WTC11 (cell line): ENCODE data around the gene ERC2. TPM values are rescaled to one million over a fixed set of nuclear protein-coding genes. Genes with fewer than 3 reads are reported as not detected.
A peak's percentile ranks its signal among the peaks of the same experiment; 100 is the strongest.

ENCODE experiments used
- ATAC-seq: fragments of 200-7000 bp; cut with Tn5 transposase; 2 replicates; pipeline ENCODE4 v1.10.0; 2021; ENCODE audit warnings: mild to moderate bottlenecking, moderate library complexity
- CTCF ChIA-PET: fragments of 300-600 bp; sonication (Branson Sonifier 250); formaldehyde crosslinking; loops from one replicate; lab custom pipeline; 2021; ENCODE audit warnings: antibody characterized with exemption; lab: Charles Lee
- POLR2A ChIA-PET: fragments of 350-600 bp; sonication (Branson Sonifier 250); formaldehyde crosslinking; loops from one replicate; lab custom pipeline; 2021; ENCODE audit warnings: antibody characterized with exemption; lab: Charles Lee
- DNase-seq: peaks from one replicate; pipeline ENCODE4 v3.0.0; 2021; ENCODE audit warnings: low spot score
- H3K27ac Mint-ChIP-seq: 2 replicates; pipeline ENCODE4 v1.8.0; 2021; ENCODE audit warnings: mixed read lengths
- H3K27me3 Mint-ChIP-seq: 2 replicates; pipeline ENCODE4 v1.8.0; 2021; ENCODE audit warnings: low read depth, mild to moderate bottlenecking, moderate library complexity, mixed read lengths
- H3K36me3 Mint-ChIP-seq: 2 replicates; pipeline ENCODE4 v1.8.0; 2021; ENCODE audit warnings: mixed read lengths
- H3K4me1 Mint-ChIP-seq: 2 replicates; pipeline ENCODE4 v1.8.0; 2022; ENCODE audit warnings: mixed read lengths
- H3K4me3 Mint-ChIP-seq: 2 replicates; pipeline ENCODE4 v1.8.0; 2021; ENCODE audit warnings: mild to moderate bottlenecking, moderate library complexity, mixed read lengths
- H3K9me3 Mint-ChIP-seq: 2 replicates; pipeline ENCODE4 v1.8.0; 2021; ENCODE audit warnings: mixed read lengths
- ESRRA ChIP-seq: sonication (generic); formaldehyde crosslinking; IDR thresholded peaks from 2 replicates; pipeline ENCODE4 v1.8.1; 2022; ENCODE audit warnings: mild to moderate bottlenecking, missing genetic modification reagents, borderline replicate concordance
- FOXJ3 ChIP-seq: sonication (generic); formaldehyde crosslinking; IDR thresholded peaks from 2 replicates; pipeline ENCODE4 v1.9.0; 2021; ENCODE audit warnings: missing genetic modification reagents, mild to moderate bottlenecking, borderline replicate concordance
- KAT7 ChIP-seq: sonication (generic); formaldehyde crosslinking; IDR thresholded peaks from 2 replicates; pipeline ENCODE4 v1.8.1; 2023; ENCODE audit warnings: missing genetic modification reagents, mild to moderate bottlenecking, borderline replicate concordance
- NFYB ChIP-seq: sonication (generic); formaldehyde crosslinking; conservative IDR thresholded peaks from 2 replicates; pipeline ENCODE4 v1.8.0; 2022; ENCODE audit warnings: low read depth, missing genetic modification reagents
- TEAD1 ChIP-seq: sonication (generic); formaldehyde crosslinking; IDR thresholded peaks from 2 replicates; pipeline ENCODE4 v1.8.0; 2022; ENCODE audit warnings: mild to moderate bottlenecking, missing genetic modification reagents
- TP53 ChIP-seq: sonication (generic); formaldehyde crosslinking; IDR thresholded peaks from 2 replicates; pipeline ENCODE4 v1.8.1; 2023; ENCODE audit warnings: mild to moderate bottlenecking, missing genetic modification reagents
- ZNF121 ChIP-seq: sonication (generic); formaldehyde crosslinking; IDR thresholded peaks from 2 replicates; pipeline ENCODE4 v1.8.0; 2023; ENCODE audit warnings: missing genetic modification reagents
- ZNF263 ChIP-seq: sonication (generic); formaldehyde crosslinking; IDR thresholded peaks from 2 replicates; pipeline ENCODE4 v1.8.1; 2022; ENCODE audit warnings: low read depth, mild to moderate bottlenecking, moderate library complexity, missing genetic modification reagents
- ZNF396 ChIP-seq: fragments of 250-450 bp; sonication (Bioruptor Pico); IDR thresholded peaks from 2 replicates; pipeline ENCODE4 v1.8.0; 2021; ENCODE audit warnings: mild to moderate bottlenecking, moderate library complexity, borderline replicate concordance
- ZNF416 ChIP-seq: fragments of 250-450 bp; sonication (Bioruptor Pico); IDR thresholded peaks from 2 replicates; pipeline ENCODE4 v1.9.0; 2021; ENCODE audit warnings: mild to moderate bottlenecking, inconsistent platforms
- ZNF671 ChIP-seq: fragments of 250-450 bp; sonication (Bioruptor Pico); IDR thresholded peaks from 2 replicates; pipeline ENCODE4 v1.8.0; 2021; ENCODE audit warnings: mild to moderate bottlenecking
- total RNA-seq: library from RNA; stranded (reverse); gene quantifications from 3 replicates; pipeline ENCODE4 v1.2.3, GENCODE V29; 2021
- TF ChIP-seq, protein P1 (sequence below): sonication (generic); formaldehyde crosslinking; IDR thresholded peaks from 2 replicates; pipeline ENCODE4 v1.8.0; 2023; ENCODE audit warnings: missing genetic modification reagents
- TF ChIP-seq, protein P2 (sequence below): sonication (generic); formaldehyde crosslinking; IDR thresholded peaks from 2 replicates; pipeline ENCODE4 v1.8.1; 2023; ENCODE audit warnings: mild to moderate bottlenecking, moderate library complexity, missing genetic modification reagents
- TF ChIP-seq, protein P3 (sequence below): sonication (generic); formaldehyde crosslinking; IDR thresholded peaks from 2 replicates; pipeline ENCODE4 v1.8.1; 2023; ENCODE audit warnings: mild to moderate bottlenecking, missing genetic modification reagents, moderate library complexity
- TF ChIP-seq, protein P4 (sequence below): sonication (generic); formaldehyde crosslinking; IDR thresholded peaks from 2 replicates; pipeline ENCODE4 v1.8.1; 2022; ENCODE audit warnings: missing genetic modification reagents, borderline replicate concordance
- TF ChIP-seq, protein P5 (sequence below): sonication (generic); formaldehyde crosslinking; IDR thresholded peaks from 2 replicates; pipeline ENCODE4 v1.8.0; 2023; ENCODE audit warnings: mild to moderate bottlenecking, missing genetic modification reagents
- TF ChIP-seq, protein P6 (sequence below): fragments of 250-450 bp; sonication (Bioruptor Pico); IDR thresholded peaks from 2 replicates; pipeline ENCODE4 v2.1.2; 2022; ENCODE audit warnings: mild to moderate bottlenecking, moderate library complexity
- TF ChIP-seq, protein P7 (sequence below): sonication (generic); formaldehyde crosslinking; IDR thresholded peaks from 2 replicates; pipeline ENCODE4 v1.8.1; 2022; ENCODE audit warnings: low read depth, mild to moderate bottlenecking, moderate library complexity, missing genetic modification reagents, borderline replicate concordance

Gene ERC2
- total RNA-seq, 1 experiment from 2014 or later = 23.5 TPM

DNA sequence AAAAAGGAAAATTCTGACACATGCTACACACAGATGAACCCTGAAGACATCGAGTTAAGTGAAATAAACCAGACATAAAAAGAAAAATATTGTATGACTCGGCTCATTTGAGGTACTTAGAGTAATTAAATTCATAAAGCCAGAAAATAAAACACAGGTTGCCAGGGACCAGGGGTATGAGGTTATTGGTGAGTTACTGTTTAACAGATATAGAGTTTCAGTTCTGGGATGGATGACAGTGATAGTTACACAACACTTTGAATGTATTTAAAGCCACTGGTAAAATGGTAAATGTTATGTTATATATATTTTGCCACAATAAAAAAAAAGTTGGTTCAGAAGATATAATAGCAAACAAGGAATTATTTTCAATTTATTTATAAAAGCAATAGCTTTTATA is 545.1 kb downstream of the ERC2 start (continued):
- TF ChIP-seq, protein P1, sequence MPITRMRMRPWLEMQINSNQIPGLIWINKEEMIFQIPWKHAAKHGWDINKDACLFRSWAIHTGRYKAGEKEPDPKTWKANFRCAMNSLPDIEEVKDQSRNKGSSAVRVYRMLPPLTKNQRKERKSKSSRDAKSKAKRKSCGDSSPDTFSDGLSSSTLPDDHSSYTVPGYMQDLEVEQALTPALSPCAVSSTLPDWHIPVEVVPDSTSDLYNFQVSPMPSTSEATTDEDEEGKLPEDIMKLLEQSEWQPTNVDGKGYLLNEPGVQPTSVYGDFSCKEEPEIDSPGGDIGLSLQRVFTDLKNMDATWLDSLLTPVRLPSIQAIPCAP (CRISPR knock-in tag) = no peak
- no peak for TF ChIP-seq ZNF396 (CRISPR knock-in tag)
- TF ChIP-seq ZNF263 = no peak
- TF ChIP-seq, protein P2, sequence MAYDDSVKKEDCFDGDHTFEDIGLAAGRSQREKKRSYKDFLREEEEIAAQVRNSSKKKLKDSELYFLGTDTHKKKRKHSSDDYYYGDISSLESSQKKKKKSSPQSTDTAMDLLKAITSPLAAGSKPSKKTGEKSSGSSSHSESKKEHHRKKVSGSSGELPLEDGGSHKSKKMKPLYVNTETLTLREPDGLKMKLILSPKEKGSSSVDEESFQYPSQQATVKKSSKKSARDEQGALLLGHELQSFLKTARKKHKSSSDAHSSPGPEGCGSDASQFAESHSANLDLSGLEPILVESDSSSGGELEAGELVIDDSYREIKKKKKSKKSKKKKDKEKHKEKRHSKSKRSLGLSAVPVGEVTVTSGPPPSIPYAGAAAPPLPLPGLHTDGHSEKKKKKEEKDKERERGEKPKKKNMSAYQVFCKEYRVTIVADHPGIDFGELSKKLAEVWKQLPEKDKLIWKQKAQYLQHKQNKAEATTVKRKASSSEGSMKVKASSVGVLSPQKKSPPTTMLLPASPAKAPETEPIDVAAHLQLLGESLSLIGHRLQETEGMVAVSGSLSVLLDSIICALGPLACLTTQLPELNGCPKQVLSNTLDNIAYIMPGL (CRISPR knock-in tag) = no peak

DNA sequence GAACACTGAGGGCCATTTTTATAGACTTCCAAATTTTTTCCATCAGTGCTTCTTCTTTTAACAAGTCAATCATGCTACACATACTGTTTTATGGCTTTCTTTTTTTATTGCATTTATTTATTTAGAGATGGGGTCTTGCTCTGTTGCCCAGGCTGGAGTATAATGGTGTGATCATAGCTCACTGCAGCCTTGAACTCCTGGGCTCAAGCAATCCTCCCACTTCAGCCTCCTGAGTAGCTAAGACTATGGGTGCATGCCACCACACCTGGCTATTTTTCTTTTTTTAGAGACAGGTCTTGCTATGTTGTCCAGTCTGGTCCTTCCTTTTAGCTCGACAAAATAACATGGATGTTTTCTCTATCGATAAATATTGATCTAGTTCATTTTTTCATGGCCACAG is 555.4 kb downstream of the ERC2 start:
- Mint-ChIP-seq H3K9me3 (no peaks in the 10 kb centered on the region), H3K4me1 (no peaks in the 10 kb centered on the region), H3K27ac (no peak overlapping the region)
- CTCF ChIA-PET = no interaction called here
- TF ChIP-seq ZNF121 (CRISPR knock-in tag) (peak; percentile 73; the same call in 1 of the 2 replicates), FOXJ3 (CRISPR knock-in tag) (no peak)
- TF ChIP-seq, protein P3, sequence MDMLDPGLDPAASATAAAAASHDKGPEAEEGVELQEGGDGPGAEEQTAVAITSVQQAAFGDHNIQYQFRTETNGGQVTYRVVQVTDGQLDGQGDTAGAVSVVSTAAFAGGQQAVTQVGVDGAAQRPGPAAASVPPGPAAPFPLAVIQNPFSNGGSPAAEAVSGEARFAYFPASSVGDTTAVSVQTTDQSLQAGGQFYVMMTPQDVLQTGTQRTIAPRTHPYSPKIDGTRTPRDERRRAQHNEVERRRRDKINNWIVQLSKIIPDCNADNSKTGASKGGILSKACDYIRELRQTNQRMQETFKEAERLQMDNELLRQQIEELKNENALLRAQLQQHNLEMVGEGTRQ (CRISPR knock-in tag) = no peak
- TF ChIP-seq, all 79 proteins: peak for 1
- ATAC-seq (no peak), DNase-seq (no peak)
- POLR2A ChIA-PET = no interaction called here
- no peaks in the 10 kb centered on the region for H3K36me3 Mint-ChIP-seq
- H3K4me3 Mint-ChIP-seq = no peak overlapping the region
- H3K27me3 Mint-ChIP-seq = no peaks in the 10 kb centered on the region

DNA sequence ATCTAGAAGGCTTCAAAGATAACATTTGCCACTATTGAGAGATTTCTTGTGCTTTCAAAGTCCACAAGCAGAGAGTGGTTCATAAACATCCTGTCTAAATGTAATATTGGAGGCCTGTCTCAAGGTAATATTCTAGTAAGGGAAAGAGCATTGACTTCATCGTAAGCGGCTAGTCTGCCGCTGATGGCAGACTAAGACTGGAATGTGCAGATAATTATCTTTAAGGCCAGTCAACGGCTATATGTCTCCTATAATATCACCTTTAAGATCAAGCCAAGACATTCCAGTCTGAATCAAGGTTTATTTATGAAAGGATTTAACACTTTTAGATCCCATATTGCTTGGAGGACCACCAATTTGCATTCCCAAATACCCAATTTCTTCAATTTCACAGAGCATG is 557.0 kb downstream of the ERC2 start:
- no peak for ATAC-seq
- no peak overlapping the region for H3K4me3 Mint-ChIP-seq
- DNase-seq = no peak
- POLR2A ChIA-PET = no interaction called here
- CTCF ChIA-PET = no interaction called here
- no peak overlapping the region for H3K27ac Mint-ChIP-seq
- no peaks in the 10 kb centered on the region for H3K27me3 Mint-ChIP-seq
- H3K36me3 Mint-ChIP-seq = no peaks in the 10 kb centered on the region
- H3K9me3 Mint-ChIP-seq = no peaks in the 10 kb centered on the region
- no peaks in the 10 kb centered on the region for H3K4me1 Mint-ChIP-seq
- TF ChIP-seq, protein P4, sequence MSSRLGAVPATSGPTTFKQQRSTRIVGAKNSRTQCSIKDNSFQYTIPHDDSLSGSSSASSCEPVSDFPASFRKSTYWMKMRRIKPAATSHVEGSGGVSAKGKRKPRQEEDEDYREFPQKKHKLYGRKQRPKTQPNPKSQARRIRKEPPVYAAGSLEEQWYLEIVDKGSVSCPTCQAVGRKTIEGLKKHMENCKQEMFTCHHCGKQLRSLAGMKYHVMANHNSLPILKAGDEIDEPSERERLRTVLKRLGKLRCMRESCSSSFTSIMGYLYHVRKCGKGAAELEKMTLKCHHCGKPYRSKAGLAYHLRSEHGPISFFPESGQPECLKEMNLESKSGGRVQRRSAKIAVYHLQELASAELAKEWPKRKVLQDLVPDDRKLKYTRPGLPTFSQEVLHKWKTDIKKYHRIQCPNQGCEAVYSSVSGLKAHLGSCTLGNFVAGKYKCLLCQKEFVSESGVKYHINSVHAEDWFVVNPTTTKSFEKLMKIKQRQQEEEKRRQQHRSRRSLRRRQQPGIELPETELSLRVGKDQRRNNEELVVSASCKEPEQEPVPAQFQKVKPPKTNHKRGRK (CRISPR knock-in tag) = no peak
- no peak for TF ChIP-seq ZNF416
- TF ChIP-seq, protein P5, sequence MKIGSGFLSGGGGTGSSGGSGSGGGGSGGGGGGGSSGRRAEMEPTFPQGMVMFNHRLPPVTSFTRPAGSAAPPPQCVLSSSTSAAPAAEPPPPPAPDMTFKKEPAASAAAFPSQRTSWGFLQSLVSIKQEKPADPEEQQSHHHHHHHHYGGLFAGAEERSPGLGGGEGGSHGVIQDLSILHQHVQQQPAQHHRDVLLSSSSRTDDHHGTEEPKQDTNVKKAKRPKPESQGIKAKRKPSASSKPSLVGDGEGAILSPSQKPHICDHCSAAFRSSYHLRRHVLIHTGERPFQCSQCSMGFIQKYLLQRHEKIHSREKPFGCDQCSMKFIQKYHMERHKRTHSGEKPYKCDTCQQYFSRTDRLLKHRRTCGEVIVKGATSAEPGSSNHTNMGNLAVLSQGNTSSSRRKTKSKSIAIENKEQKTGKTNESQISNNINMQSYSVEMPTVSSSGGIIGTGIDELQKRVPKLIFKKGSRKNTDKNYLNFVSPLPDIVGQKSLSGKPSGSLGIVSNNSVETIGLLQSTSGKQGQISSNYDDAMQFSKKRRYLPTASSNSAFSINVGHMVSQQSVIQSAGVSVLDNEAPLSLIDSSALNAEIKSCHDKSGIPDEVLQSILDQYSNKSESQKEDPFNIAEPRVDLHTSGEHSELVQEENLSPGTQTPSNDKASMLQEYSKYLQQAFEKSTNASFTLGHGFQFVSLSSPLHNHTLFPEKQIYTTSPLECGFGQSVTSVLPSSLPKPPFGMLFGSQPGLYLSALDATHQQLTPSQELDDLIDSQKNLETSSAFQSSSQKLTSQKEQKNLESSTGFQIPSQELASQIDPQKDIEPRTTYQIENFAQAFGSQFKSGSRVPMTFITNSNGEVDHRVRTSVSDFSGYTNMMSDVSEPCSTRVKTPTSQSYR (CRISPR knock-in tag) = no peak
- TF ChIP-seq ZNF671 (CRISPR knock-in tag) = no peak
- TF ChIP-seq ESRRA = no peak
- TF ChIP-seq, protein P1 (CRISPR knock-in tag) = no peak
- TF ChIP-seq, protein P6, sequence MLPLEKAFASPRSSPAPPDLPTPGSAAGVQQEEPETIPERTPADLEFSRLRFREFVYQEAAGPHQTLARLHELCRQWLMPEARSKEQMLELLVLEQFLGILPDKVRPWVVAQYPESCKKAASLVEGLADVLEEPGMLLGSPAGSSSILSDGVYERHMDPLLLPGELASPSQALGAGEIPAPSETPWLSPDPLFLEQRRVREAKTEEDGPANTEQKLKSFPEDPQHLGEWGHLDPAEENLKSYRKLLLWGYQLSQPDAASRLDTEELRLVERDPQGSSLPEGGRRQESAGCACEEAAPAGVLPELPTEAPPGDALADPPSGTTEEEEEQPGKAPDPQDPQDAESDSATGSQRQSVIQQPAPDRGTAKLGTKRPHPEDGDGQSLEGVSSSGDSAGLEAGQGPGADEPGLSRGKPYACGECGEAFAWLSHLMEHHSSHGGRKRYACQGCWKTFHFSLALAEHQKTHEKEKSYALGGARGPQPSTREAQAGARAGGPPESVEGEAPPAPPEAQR (CRISPR knock-in tag) = no peak
- TF ChIP-seq TP53 = no peak
- TF ChIP-seq NFYB (CRISPR knock-in tag) = no peak
- TF ChIP-seq, protein P7, sequence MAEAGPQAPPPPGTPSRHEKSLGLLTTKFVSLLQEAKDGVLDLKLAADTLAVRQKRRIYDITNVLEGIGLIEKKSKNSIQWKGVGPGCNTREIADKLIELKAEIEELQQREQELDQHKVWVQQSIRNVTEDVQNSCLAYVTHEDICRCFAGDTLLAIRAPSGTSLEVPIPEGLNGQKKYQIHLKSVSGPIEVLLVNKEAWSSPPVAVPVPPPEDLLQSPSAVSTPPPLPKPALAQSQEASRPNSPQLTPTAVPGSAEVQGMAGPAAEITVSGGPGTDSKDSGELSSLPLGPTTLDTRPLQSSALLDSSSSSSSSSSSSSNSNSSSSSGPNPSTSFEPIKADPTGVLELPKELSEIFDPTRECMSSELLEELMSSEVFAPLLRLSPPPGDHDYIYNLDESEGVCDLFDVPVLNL (CRISPR knock-in tag) = no peak
- no peak for TF ChIP-seq TEAD1
- TF ChIP-seq KAT7 = no peak
